Airway epithelial cell (primary cell): ENCODE data around the gene GRM5. TPM values are rescaled to one million over a fixed set of nuclear protein-coding genes. Genes with fewer than 3 reads are reported as not detected.

ENCODE experiments used
- total RNA-seq: library from RNA; depleted of rRNA; stranded (reverse); fragments of >200 nt; gene quantifications from 2 replicates; pipeline ENCODE4 v1.2.3, GENCODE V29; 2015

The GRM5 gene
- total RNA-seq, result 0.07 TPM in 1 of 2 replicates, not detected in the other

DNA sequence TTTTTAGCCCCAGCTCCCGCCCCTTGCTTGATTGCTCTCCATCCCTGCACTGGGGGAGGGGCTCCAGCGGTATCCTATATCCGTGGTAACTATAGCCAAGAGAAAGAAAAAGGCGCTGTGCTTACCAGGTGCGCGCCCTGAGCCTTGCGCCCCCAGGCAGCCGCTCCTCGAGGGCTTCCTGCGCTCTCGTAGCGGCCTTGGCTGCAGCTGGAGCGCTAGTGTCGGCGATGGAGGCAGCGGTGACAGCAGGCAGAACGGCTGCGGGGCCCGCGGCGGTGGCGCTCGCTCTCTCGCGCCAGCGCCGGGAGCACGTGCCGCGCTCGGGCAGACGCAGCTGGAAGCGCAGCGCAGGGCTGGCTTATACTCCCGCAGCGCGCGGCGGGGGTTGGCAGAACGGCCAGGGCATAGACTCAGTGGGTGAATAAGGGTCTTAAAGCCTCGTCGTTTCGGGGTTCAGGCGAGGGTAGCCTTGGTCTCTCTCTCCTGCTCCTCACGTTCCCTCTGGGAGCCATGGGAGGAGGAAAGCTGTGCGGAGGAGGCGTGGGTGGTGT lies at the start of gene GRM5:
GRM5 (minus strand) TSS at position 332 of the 551 bp plus-strand sequence. CDS start 18,110 bp downstream, outside the sequence.

Other genes with a start within 250 kb of the GRM5 start
- gene TYR, start 111.9 kb upstream of the GRM5 start, total RNA-seq, result not detected in 2 replicates